Measurements from ENCODE around the gene SLC2A8.

Gene SLC2A8, protein sequence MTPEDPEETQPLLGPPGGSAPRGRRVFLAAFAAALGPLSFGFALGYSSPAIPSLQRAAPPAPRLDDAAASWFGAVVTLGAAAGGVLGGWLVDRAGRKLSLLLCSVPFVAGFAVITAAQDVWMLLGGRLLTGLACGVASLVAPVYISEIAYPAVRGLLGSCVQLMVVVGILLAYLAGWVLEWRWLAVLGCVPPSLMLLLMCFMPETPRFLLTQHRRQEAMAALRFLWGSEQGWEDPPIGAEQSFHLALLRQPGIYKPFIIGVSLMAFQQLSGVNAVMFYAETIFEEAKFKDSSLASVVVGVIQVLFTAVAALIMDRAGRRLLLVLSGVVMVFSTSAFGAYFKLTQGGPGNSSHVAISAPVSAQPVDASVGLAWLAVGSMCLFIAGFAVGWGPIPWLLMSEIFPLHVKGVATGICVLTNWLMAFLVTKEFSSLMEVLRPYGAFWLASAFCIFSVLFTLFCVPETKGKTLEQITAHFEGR

DNA sequence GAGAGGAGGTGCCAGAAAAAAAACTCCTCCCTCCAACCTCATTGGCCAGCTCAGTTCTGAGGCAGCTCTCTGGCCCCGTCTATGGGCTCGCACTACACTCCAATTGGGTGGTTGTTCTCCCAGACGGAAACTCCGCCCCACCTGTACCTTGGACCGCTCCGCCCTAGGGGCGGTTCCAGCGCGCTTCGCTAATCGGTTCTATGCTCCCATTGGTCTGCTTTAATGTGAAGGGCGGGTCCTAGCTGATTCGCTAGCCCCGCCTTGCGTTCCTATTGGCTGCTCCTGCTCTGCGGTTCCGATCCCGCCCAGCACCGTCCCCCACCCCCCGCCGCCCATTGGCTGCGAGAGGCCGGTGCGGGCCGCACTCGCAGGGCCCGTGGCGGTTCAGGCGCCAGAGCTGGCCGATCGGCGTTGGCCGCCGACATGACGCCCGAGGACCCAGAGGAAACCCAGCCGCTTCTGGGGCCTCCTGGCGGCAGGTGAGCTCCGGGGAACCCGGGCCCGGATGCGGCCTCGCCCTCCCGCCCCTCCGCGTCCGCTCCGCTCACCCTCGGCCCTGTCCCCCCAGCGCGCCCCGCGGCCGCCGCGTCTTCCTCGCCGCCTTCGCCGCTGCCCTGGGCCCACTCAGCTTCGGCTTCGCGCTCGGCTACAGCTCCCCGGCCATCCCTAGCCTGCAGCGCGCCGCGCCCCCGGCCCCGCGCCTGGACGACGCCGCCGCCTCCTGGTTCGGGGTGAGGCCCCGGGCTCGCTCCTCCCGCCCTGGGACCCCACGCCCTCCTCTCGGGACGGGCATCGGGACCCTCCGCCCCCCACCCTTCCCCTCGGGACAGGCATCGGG is at the start of gene SLC2A8:
Gene SLC2A8, plus strand, starts transcription at position 362 of the 838 bp plus-strand sequence. Its CDS starts 62 bp downstream, at position 424.
- peak; percentile 93 for DNase-seq

DNA sequence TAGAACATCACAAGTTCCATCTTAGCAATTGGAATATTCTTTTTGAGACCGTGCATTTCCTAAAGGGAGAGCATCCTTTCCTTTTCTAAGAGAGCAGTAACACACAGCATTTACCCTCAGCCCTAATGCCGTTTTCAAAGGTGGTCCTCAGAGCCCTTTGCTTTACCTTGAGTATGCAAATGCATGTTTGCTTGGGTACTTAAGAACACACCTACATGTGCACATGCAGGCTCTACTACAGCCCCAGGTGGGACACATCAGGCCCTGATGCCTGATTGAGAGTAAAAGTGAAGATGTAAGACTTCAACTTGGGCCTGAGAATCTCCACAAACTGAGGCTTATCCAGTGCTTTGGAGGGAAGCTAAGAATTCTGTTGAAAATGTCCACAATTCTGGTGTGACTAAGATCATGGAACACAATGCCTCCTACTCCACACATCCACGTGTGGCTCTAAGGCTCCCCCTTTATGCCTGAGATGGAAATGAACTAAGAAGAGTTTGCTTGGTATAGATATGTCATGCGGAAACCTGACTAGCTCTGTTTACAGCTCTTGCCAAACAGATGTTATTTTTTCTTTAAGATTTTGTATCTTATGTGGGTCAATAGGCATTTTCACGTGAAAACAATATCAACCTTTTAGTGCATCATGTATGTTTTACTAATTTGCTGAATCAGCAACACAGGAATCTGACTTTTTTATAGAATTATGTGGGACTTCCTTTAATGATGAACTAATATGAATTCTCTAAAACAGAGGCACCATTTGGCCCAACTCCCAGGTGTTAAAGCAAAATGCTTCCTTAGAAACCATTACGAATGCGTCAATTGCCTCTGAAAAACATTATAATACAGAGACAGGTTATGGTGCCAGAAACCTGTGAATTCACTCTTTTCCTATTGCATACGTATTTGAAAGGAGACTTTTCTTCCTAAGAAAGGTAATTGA is 48.9 kb upstream of the SLC2A8 start:
- DNase-seq = no peak

DNA sequence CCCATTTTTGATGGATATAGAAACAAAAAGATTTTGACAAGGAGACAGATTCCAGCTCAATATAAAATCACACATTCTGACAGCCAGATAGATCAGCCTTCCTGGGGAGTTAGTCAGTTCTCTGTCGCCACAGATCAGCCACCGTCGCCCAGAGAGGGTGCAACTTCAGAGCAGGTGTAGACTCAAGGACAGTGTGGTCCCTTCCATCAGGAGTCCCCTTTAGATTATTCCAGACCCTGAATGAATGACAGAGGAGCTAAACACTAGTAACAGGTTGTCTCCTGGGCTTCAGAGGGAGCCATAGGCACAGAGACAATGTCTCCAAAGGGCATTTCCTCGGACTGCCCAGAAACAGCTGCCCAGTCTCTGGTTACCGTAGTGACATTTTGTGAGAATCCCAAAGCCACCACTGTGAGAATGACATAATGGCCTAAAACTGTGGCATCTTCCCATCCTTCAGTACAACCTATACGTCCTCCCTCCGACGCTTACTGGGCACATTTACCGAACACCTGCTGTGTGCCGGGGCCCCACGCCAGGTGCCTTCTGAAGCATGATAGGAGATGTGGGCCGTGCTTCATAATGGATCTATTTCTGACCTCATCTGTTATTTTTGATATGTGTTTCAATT is 47.4 kb upstream of the SLC2A8 start:
- DNase-seq = peak; percentile 42

DNA sequence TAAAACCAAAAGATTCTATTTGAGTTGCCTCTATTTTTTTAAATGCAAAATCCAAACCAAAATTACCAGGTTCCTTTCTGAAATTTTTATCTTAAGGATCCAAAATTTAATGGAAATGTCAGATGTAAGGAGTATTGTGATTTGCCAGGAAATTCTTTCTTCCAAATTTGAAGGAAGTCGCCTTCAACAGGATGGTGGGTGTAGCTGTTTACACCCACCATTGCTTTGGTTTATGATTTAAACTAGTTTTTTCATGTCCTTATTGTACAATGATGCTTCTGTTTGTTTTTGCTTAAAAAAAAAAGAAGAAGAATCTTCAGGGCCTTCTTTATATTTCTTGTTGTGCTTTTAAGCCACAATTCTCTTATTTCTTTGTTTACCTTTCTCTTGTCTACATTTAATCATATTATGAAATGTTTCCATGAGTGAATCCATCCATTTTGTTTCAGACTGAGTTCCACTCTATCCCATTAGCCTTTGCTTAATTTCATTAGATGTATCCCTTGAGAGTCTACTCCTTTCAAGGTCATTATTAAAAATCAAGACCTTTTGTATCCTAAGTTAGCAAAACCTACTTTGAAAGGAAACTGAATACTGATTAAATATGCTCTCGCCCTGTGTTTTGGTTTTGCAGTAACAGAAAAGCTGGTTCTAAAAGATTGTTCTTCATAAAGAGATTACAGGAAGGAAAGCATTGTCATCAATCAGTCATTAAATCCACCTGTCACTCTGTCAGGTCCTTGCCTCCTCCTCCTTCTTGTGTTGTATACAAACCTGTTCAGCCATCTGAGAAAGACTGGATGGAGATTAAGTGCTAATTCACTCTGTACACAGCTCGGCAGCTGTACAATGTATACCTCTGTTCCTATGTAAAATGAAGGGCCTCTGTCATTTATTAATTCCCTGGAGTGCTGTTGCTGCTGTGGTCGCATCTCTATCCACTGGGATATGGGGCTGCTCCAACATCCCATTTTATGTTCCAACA is 45.5 kb upstream of the SLC2A8 start:
- no peak for DNase-seq

DNA sequence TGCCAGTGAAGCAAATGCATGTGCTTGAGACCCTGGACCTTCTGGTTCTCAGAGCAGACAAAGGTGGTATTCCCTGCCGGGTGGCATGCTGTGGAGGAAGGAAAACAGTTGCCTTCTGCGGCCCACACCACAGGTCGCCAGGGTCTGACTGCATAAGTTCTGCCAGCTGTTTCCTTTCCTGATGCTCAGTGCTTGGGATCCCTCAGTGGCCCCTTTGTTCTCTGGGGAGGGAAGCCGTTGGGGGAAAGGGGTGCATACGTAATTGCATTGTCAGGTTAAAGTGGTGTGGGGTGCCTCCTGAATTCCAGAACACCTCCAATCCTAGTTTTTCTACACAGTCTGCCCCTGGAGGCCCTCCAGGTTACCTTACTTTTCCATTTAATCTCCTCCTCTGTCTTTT is 43.1 kb upstream of the SLC2A8 start:
- DNase-seq = peak; percentile 46

DNA sequence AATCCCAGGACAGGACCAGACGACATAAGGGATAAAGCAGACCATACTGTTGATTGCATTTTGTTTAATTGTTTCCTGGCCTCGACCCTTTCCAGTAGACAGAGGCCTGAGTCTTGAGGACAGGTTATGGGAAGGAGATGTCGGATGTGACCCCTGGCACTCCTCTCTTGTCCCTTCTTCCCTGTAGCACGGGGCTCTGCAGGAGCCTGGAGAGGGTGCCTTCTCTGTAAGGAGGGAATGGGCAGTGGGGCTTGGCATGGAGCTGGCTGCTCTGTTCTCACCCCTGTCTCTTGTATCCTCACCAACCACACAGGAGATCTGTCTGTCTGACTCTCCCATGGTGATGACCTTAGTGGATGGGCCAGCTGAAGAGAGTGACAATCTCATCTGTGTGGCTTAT is 40.1 kb upstream of the SLC2A8 start:
- peak; percentile 38 for DNase-seq

DNA sequence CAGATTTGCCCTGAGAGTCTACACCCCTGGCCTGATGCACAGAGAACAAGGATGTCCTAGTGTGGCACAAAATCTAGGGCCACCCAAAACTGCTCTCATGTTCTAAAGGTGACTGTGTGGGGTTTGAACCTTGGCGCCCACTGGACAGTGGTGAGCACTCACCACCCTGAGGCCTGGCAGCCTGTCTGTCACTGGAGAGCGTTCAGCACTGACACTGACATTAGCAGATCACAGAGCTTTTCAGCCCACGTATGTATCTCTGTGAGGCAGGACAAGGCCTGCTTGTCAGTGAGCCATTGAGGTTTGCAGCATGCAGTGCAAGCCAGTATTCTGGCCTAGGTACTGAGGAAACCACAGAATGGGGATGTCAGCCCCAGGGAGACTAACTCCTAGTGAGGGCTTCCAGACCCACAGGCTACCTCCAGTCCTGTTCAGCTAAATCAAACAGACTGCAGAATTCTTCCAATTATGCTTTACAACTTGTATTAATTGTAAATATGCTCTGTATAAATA is 38.9 kb upstream of the SLC2A8 start:
- DNase-seq = peak; percentile 42

DNA sequence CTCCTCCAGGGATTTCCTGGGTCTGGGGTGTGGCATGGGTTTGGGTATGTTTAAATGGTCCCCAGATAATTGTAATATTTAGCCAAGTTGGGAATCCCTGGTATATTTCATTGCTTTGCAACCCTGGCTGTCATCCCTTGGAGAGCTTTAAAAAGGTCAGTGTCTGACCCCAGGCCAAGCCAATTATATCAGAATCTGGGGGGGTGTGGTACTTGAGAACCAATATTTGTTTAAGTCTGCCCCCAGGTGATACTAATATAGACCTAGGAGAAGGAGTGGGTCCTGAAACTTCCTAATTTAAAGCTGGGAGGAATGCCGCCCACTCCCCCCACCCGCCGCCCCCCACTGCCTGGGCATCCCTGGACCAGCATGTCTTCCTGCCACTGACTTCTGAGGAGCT is 38.2 kb upstream of the SLC2A8 start:
- no peak for DNase-seq

DNA sequence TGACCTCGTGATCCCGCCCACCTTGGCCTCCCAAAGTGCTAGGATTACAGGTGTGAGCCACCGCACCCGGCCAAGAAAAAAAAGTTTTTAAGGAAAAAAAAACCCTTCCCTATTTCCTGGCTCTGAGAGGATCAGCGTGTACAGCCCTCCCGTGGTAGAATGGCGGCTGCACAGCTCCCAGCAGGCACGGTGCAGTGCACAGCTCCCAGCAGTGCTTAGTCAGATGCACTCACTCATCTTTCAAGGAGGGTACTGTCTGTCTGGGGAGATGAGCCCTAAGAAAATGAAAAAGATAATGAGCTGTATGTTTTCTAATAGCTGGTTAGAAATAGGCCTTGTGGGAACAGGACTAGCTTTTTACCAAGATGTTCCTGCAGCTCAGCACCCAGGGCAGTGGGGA is 36.7 kb upstream of the SLC2A8 start:
- DNase-seq = no peak

DNA sequence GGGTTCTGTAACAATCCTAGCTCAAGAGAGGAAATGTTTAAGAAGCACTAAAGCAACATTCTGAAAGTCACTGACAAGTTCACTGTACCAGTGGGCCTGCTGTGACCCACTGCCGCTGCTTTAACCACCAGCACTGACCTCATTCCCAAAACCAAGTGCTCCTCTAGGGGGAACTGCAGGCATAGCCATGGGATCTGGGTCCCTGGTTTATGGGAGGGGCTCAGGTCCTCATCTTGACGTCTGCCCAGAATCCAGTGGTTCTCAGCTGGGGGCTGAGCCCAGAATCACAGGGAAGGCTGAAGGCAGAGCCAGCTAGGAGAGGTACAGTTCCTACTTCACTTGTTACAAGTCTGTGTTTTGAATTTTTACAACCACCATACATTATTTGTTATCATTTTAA is 36.1 kb upstream of the SLC2A8 start:
- peak; percentile 52 for DNase-seq

DNA sequence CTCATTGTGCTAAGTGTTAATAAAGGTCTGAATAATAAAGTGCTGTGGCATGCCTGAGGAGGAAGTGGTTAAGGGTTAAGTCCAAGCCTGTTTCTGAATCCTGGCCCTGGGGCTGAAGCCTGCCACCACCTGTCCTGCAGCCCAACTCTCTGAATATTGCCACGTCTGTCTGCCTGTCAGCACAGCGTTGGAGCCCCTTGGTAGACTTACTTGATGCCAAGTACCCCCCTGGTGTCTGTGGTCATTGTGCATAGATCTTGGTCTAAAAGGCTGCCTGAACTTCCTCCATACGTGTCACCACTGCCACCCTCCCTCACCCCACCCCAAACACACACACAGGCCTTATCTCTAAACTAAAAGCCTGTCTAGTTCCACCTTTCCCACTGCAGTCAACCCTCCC is 35.4 kb upstream of the SLC2A8 start:
- DNase-seq = peak; percentile 47

DNA sequence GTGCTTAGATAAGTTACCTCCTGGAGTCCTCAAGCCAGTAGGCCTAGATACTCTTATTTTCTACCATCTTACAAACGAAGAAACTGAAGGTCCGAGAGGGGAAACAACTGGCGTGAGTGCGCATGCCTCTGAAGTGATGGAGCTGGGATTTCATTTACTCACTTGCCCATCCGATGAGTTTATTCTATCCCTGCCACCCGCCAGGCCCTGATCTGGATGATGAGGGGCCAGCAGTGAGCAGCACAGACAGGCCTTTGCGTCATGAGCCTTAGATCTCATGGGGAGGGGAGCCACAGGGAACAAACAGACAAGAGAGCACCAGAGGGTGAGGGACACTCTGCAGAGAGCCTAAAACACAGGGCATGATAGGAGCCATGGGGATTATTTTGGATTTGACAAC is 34.1 kb upstream of the SLC2A8 start:
- DNase-seq = no peak

DNA sequence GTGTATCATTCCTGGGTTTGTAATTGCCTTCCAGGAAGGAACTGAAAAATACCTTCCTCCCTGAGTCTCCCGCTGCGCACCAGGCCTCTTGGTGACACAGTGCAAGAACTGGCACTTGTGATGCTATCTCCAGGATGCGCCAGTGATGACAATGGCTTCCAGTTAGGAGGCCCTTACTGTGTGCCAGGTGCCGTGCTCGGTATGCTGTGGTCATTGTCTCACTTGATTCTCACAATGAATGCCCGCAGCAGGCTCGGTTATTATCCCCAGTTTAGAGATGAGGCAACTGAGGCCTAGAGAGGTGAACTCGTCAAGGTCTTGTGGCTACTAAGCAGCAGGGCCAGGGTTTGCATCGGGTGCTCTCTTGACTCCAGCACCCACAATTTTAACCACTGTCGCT is 31.5 kb upstream of the SLC2A8 start:
- no peak for DNase-seq

DNA sequence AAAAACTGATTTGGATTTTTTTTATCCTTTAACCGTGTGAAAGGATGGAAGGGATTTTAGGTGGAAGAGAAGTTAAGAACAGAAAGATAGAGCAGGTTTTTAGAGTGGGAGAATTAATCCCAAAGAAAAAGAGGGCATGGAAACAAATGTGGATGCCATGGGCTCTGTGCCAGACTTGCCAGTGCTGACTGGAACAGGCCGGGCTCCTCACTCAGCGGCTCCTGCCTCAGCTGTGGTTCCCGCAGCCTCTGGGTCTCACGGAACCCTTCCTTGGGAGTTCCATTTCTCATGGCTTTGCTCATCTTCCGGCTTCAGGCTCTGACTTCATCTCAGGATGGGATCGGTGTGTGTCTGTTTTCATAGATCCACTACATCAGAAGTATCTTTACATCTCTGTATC is 30.4 kb upstream of the SLC2A8 start:
- DNase-seq = no peak

DNA sequence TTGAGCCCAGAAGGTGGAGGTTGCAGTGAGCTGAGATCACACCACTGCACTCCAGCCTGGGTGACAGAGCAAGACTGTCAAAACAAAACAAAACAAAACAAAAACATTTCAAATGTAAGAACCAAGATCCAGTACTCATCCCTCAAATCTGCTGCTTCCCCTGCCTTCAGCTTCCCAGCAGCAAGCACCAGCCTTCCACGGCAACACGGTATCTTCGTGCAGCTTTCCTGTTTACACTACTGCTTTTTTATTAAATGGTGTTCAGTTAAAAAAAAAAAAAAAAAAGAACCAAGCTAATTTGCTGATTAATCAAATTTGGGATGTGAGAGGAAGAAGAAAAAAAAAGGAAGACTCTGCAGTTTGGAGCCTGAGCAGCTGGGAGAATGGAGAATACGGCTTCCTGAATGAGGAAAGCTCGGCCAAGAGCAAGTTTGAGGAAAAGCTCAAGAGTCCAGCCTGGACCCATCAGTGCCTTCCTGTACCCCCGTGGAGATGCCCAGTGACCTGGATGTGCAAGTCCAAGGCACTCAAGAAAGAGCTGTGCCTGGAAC is 28.0 kb upstream of the SLC2A8 start:
- DNase-seq = peak; percentile 9

DNA sequence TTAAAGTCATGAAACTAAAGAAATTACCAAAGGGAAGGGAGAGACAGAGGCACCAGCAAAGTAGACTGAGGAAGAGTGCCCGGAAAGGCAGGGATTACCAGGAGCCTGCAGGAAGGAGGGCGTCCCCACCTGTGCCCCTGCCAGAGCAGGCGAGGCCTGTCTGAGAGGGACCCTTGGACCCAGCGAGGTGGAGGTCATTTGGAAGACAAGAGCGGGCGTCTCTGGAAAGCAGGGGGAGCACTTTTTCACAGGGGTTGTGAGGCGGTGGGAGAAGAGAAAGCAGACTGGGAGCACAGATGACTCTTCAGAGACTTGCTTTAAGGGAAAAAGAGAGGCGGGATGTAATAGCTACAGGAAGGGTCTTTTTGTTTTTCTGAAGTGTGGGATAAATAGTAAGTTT is 27.5 kb upstream of the SLC2A8 start:
- DNase-seq = peak; percentile 26

DNA sequence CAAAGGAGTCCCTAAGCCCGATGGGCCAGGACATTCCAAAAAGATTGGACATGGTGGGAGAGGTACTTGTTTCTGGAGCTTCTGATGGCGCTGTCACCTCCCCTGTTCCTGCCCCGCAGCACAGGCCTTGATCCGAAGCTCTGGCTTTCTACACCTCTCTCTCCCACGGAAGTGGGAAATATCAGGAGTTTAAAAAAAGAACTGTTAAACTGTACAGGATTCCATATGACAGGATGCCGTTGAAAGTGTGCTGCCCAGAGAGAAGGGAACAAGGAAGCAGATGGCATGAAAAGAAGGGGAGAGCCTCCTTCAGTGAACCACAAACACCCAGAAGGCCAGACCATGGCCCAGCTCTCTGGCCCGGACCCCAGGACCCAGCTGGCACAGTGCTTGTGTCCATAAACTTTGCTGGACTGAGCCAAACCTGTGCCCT is 26.8 kb upstream of the SLC2A8 start:
- peak; percentile 28 for DNase-seq

DNA sequence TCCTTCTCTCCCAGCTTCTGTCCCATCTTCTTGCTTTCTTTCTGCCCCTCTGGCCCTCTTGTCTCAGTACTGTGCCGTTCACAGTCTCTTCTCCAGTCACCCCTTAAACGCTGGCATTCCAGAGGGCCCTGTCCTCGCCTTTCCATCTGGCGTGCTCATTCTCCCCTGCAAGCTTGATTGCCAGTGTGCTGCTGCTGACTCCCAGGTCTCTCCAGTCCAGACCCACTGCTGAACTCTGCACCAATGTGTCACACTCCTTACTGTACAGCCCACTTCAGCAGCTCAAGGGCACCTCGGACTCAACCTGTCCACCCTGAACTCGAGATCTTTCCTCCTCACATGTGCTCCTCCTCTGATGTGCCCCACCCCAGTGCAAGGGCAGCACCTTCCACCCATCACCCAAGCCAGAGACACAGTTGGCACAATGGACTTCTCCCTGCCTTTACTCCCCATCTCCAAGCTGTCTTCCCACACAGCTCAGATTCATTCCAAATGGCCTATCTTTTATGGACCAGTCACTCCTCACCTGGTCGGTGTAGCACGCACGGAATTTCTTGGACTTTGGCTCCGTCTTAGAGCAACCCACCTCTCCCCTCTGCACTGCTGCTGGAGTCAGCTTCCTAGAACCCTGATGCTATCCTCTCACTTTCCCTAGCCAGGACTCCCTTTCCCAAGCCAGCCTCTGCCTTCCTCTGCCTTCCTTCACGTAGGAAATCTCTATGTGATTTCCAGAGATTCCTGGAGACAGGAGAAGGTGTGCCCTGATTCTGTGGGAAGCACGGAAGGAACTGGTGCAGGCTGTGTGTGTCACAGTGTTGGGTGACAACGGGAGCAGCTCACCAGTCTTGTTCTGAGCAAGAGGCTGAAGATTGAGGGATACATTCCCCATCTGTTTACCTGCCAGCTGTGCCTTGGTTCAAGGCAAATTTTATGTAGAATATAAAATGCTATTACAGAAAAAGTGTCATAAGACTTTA is 26.0 kb upstream of the SLC2A8 start:
- DNase-seq = peak; percentile 49

DNA sequence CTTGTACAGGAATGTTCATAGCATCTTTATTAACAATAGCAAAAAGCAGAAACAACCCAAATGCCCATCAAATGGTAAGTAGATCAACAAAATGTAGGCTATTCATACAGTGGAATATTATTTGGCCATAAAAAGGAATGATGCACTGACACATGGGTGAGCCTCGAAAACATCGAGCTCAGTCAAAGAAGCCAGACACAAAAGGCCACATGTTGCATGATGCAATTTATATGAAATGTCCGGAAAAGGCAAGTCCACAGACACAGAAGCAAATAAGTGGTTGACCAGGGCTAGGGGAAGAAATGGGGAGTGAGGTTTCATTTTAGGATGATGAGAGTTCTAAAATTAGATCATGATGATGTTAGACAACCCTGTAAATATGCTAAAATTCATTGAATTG is 16.5 kb upstream of the SLC2A8 start:
- peak; percentile 26 for DNase-seq
